Stimulated activated CD4-positive, alpha-beta T cell treated with anti-CD3 and anti-CD28 coated beads, Interleukin-2, amount 100 ng/mL, for 4 hours (primary cell): ENCODE results near the gene TARM1.
"Not testable (repeated sequence)": the region's sequence is repeated elsewhere in the genome, so short reads cannot be mapped to it uniquely, and the experiment has no call there.

Experiments used
- DNase-seq: peaks from one replicate; pipeline ENCODE4 v3.0.0-alpha.2; 2020; ENCODE audit warnings: low read depth

TARM1 gene

GRCh38 chr19:54099903-54100255 is 18.7 kb upstream of the TARM1 start:
- not testable (repeated sequence) for DNase-seq

GRCh38 chr19:54099190-54099902 is 18.2 kb upstream of the TARM1 start:
- no peak for DNase-seq

GRCh38 chr19:54096617-54097106 is 15.5 kb upstream of the TARM1 start:
- no peak for DNase-seq

- not testable (repeated sequence) for DNase-seq
Measured at GRCh38 chr19:54095859-54096616, 14.9 kb upstream of the TARM1 start.

GRCh38 chr19:54095136-54095858 is 14.1 kb upstream of the TARM1 start:
- DNase-seq = no peak

GRCh38 chr19:54094426-54095000 is 13.3 kb upstream of the TARM1 start:
- no peak for DNase-seq

- no peak for DNase-seq
Measured at GRCh38 chr19:54084410-54084809, 3.2 kb upstream of the TARM1 start.

- no peak for DNase-seq
Measured at GRCh38 chr19:54077334-54077733, 3.8 kb downstream of the TARM1 start.

GRCh38 chr19:54074851-54075250 is 6.3 kb downstream of the TARM1 start:
- no peak for DNase-seq

- no peak for DNase-seq
Measured at GRCh38 chr19:54073829-54074228, 7.3 kb downstream of the TARM1 start.

GRCh38 chr19:54069470-54069869 is 11.7 kb downstream of the TARM1 start:
- no peak for DNase-seq

- no peak for DNase-seq
Measured at GRCh38 chr19:54063350-54064116, 17.6 kb downstream of the TARM1 start, which contains the start of gene VSTM1. TSS of gene VSTM1 (minus strand) at chr19:54063897. CDS start at chr19:54063777, 120 bp downstream.

- no peak for DNase-seq
Measured at GRCh38 chr19:54062643-54063042, 18.5 kb downstream of the TARM1 start.

- DNase-seq = no peak
Measured at GRCh38 chr19:54047616-54048015, 33.5 kb downstream of the TARM1 start.

GRCh38 chr19:54045771-54046170 is 35.4 kb downstream of the TARM1 start:
- DNase-seq = no peak

GRCh38 chr19:54042989-54043388 is 38.2 kb downstream of the TARM1 start:
- DNase-seq = no peak

GRCh38 chr19:54041969-54042606 is 39.1 kb downstream of the TARM1 start:
- no peak for DNase-seq

GRCh38 chr19:54040003-54040402 is 41.2 kb downstream of the TARM1 start:
- DNase-seq = no peak

GRCh38 chr19:54036542-54036941 is 44.6 kb downstream of the TARM1 start:
- not testable (repeated sequence) for DNase-seq

GRCh38 chr19:54035215-54036178 is 45.7 kb downstream of the TARM1 start:
- DNase-seq = no peak
